ENCODE data around the gene ZC3H7A.

- TF ChIP-seq YY1 (IDR thresholded peaks at IDR 0.05; ENCODE audit: insufficient read depth, insufficient read length) (no peak), ZNF274 (IDR thresholded peaks at IDR 0.05; ENCODE audit: low read depth, low read length) (no peak)
Measured at GRCh38 chr16:11721781-11722467, 75.1 kb downstream of the ZC3H7A start.

All from NT2/D1 (cell line).